Esophagus muscularis mucosa (tissue), 4 donors: Measurements from ENCODE around the gene CMPK1. TPM values are rescaled to one million over a fixed set of nuclear protein-coding genes. Genes with fewer than 3 reads are reported as not detected.

ENCODE experiments used
- DNase-seq: peaks from one replicate; pipeline ENCODE4 v3.0.0-alpha.2; 2017; ENCODE audit errors: extremely low spot score
- H3K27ac ChIP-seq, 4 donors: fragments of 200-600 bp; sonication (generic); replicated peaks in 1 of 4; 1 replicate in 3 of 4; 2 replicates in 1 of 4; pipeline ENCODE4 v1.5.1; 2016 to 2019; ENCODE audit warnings: mild to moderate bottlenecking in 1 of 4
- H3K27me3 ChIP-seq, 4 donors: fragments of 200-600 bp; sonication (generic); one replicate each; pipeline versions ENCODE4 v1.5.1 to v1.6.0; 2016 to 2019
- H3K36me3 ChIP-seq, 4 donors: fragments of 200-600 bp; sonication (generic); one replicate each; pipeline ENCODE4 v1.5.1; 2016 to 2019
- H3K4me1 ChIP-seq, 4 donors: fragments of 200-600 bp; sonication (generic); one replicate each; pipeline ENCODE4 v1.5.1; 2016 to 2019
- H3K4me3 ChIP-seq, 4 donors: fragments of 200-600 bp; sonication (generic); 1 replicate in 2 of 4; 2 replicates in 2 of 4; pipeline ENCODE4 v1.5.1; 2016 to 2019; ENCODE audit warnings: mild to moderate bottlenecking in 4 of 4, moderate library complexity in 1 of 4
- H3K9me3 ChIP-seq, 4 donors: fragments of 200-600 bp; sonication (generic); 1 replicate in 3 of 4; 2 replicates in 1 of 4; pipeline ENCODE4 v1.5.1; 2016 to 2019
- EP300 ChIP-seq: sonication (generic); formaldehyde crosslinking; IDR thresholded peaks from one replicate; pipeline ENCODE4 v1.6.1; 2017; ENCODE audit warnings: antibody characterized with exemption
- POLR2A ChIP-seq: fragments of 450-650 bp; IDR thresholded peaks from one replicate; pipeline ENCODE4 v1.6.1; 2017; ENCODE audit warnings: antibody characterized with exemption, moderate library complexity, mild to moderate bottlenecking, low read depth
- POLR2AphosphoS5 ChIP-seq, 2 donors: sonication (generic); formaldehyde crosslinking; IDR thresholded peaks; one replicate each; pipeline ENCODE4 v1.6.1; 2017; ENCODE audit warnings: antibody characterized with exemption in 2 of 2
- WGBS: methylation state at CpG from one replicate; pipeline ENCODE4 v1.1.5; 2018; 5-methylcytosine and 5-hydroxymethylcytosine counted together
- intact Hi-C: fragments of 100-400 bp; cut with DNase I; formaldehyde crosslinking; loops from one replicate; pipeline ENCODE4 v1.15.1; 2023
- total RNA-seq, 4 donors: library from RNA; depleted of rRNA; stranded (reverse); fragments of >200 nt; gene quantifications; one replicate each; pipeline versions ENCODE4 v1.1.0 to v1.2.1, GENCODE V29; 2016
- TF ChIP-seq, protein P1 (sequence below), 3 experiments: fragments of 200-600 bp in 2 of 3; fragments of 450-650 bp in 1 of 3; sonication (generic) in 2 of 3; IDR thresholded peaks; one replicate each; pipeline ENCODE4 v1.5.1; 2017 to 2019; ENCODE audit warnings: antibody characterized with exemption in 3 of 3, mild to moderate bottlenecking in 2 of 3, moderate library complexity in 1 of 3

The CMPK1 gene
- total RNA-seq, 4 donors from 2014 or later = 94.6 to 167 (median 121) TPM

DNA sequence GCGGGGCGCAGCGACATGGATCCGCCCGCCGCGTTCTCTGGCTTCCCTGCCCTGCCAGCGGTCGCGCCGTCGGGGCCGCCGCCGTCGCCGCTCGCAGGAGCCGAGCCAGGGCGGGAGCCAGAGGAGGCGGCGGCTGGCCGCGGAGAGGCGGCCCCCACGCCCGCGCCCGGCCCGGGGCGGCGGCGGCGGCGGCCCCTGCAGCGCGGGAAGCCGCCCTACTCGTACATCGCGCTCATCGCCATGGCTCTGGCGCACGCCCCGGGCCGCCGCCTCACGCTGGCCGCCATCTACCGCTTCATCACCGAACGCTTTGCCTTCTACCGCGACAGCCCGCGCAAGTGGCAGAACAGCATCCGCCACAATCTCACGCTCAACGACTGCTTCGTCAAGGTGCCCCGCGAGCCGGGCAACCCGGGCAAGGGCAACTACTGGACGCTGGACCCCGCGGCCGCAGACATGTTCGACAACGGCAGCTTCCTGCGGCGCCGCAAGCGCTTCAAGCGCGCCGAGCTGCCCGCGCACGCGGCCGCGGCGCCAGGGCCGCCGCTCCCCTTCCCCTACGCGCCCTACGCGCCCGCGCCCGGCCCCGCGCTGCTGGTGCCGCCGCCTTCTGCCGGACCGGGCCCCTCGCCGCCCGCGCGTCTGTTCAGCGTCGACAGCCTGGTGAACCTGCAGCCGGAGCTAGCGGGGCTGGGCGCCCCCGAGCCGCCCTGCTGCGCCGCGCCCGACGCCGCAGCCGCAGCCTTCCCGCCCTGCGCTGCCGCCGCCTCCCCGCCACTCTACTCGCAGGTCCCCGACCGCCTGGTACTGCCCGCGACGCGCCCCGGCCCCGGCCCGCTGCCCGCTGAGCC, 83.0 kb downstream of the CMPK1 start:
- peak overlapping the region in 3 of 4 donors; percentile 33 to 49 (median 33) for H3K4me3 ChIP-seq
- peaks cover 0 to 12% (median 3%) of the 10 kb centered on the region in 4 donors for H3K4me1 ChIP-seq
- TF ChIP-seq, protein P1, sequence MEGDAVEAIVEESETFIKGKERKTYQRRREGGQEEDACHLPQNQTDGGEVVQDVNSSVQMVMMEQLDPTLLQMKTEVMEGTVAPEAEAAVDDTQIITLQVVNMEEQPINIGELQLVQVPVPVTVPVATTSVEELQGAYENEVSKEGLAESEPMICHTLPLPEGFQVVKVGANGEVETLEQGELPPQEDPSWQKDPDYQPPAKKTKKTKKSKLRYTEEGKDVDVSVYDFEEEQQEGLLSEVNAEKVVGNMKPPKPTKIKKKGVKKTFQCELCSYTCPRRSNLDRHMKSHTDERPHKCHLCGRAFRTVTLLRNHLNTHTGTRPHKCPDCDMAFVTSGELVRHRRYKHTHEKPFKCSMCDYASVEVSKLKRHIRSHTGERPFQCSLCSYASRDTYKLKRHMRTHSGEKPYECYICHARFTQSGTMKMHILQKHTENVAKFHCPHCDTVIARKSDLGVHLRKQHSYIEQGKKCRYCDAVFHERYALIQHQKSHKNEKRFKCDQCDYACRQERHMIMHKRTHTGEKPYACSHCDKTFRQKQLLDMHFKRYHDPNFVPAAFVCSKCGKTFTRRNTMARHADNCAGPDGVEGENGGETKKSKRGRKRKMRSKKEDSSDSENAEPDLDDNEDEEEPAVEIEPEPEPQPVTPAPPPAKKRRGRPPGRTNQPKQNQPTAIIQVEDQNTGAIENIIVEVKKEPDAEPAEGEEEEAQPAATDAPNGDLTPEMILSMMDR (IDR thresholded peaks at IDR 0.05) = no peak
- TF ChIP-seq POLR2A (no peak), EP300 (no peak), POLR2AphosphoS5 (IDR thresholded peaks at IDR 0.05) (no peak)
- intact Hi-C loops = no loop called here
- 0% methylated on average over 2 of the region's 134 CpGs for WGBS
- no peaks in the 10 kb centered on the region for H3K9me3 ChIP-seq
- DNase-seq = no peak
- no peak overlapping the region for H3K27ac ChIP-seq
- peaks cover 0 to 77% (median 18%) of the 10 kb centered on the region in 4 donors for H3K27me3 ChIP-seq
- no peaks in the 10 kb centered on the region for H3K36me3 ChIP-seq

DNA sequence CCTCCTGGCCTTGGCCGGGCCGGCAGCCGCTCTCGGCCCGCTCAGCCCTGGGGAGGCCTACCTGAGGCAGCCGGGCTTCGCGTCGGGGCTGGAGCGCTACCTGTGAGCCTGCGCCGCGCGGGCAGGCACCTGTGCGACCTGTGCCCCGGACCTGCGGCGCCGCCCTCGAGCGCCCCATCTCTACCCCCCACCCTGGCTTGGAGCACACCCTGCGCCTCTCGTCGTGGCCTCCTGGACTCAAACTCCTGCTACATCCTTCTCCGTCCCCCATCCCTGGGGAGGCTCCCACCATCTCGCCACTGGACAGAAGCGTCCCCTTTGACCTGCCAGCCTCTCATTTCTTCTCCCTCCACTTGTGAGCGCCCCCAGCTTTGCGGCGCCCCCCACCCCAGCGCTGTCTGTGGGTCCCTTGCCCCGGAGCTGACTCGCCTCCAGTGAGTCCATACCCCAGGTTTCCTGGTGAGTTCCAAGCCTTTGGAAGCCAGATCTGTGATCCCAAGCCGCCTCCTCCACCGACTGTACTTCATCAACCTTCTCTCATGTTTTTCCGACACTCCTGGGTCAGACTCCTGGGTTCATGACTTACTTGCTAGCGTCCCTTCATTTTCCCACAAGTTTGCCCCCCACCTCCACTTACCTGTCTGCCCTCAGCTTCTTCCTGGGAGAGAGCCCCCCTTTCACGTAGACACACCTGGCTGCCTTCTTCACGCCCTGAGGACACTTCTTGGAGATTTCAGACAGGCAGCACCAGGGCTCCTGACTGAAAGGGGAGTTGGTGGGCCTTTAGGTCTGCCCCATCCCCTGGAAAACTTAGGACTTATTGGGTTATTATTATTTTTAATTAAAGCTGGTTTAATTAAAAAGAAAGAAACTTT, 83.8 kb downstream of the CMPK1 start:
- Histone ChIP-seq H3K27ac (no peak overlapping the region), H3K27me3 (peaks cover 0 to 75% (median 18%) of the 10 kb centered on the region in 4 donors)
- intact Hi-C loops = no loop called here

DNA sequence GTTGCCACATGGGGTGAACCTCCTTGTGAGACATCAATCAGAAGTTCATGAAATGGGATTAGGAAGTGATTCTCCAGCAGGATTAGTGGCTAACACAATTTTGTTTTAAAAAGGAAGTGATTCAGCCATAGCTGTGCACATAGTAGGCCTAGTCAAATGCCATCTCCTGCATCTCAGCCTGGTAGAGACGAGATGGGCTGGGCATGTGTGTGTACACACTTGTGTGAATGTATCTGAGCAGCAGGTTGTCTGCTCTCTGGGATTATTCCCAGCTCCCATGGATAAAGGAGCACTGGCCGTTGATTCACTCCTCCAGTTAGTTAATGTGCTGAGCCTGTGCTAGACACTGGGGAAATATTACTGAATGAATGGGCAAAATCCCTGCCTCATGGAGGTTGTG, 84.5 kb downstream of the CMPK1 start:
- Histone ChIP-seq H3K27ac (no peak overlapping the region), H3K27me3 (peaks cover 0 to 73% (median 18%) of the 10 kb centered on the region in 4 donors), H3K9me3 (no peaks in the 10 kb centered on the region), H3K4me3 (no peak overlapping the region), H3K4me1 (peaks cover 0 to 12% (median 3%) of the 10 kb centered on the region in 4 donors), H3K36me3 (no peaks in the 10 kb centered on the region)
- TF ChIP-seq POLR2AphosphoS5 (IDR thresholded peaks at IDR 0.05) (no peak), POLR2A (no peak), EP300 (no peak)
- intact Hi-C loops = no loop called here
- WGBS = 89% methylated on average over 2 of the region's 2 CpGs
- no peak for DNase-seq

More for the DNA sequence above, 83.8 kb downstream of the CMPK1 start:
- peak overlapping the region in 3 of 4 donors; percentile 33 to 49 (median 33) for H3K4me3 ChIP-seq
- H3K36me3 ChIP-seq = no peaks in the 10 kb centered on the region
- DNase-seq = no peak
- 50% methylated on average over 26 of the region's 39 CpGs for WGBS
- TF ChIP-seq POLR2A (no peak), EP300 (no peak), POLR2AphosphoS5 (IDR thresholded peaks at IDR 0.05) (no peak)
- TF ChIP-seq, protein P1 (IDR thresholded peaks at IDR 0.05) = no peak
- no peaks in the 10 kb centered on the region for H3K9me3 ChIP-seq
- H3K4me1 ChIP-seq = peaks cover 0 to 12% (median 3%) of the 10 kb centered on the region in 4 donors

DNA sequence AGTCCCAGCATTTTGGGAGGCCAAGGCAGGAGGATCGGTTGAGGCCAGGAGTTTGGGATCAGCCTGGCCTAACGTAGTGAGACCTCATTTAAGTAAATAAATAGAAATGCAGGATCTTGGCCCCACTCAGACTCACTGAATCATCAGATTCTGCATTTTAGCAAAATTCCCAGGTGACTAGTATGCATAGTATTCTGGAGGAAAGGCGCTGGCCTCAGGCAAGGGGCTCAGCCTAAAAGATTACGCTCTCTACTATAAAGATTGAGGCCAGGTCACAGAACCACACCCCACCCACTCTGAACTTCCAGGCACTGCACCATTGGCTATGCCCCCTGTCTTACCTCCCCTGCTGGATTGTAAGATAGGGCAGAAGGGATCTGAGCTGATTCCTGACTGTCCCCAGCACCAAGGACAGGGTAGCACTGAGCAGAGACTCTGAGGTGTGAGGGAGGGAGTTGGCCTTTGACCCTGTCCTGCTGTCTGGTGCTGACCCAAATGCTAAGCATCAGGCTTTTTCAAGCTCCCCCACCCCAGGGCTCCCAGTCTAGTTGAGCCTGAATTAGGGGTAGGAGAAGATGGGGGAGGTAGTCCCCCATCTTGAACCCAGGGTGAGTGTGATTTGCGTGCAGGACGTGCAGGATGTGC, 85.2 kb downstream of the CMPK1 start:
- H3K27ac ChIP-seq = no peak overlapping the region
- H3K9me3 ChIP-seq = no peaks in the 10 kb centered on the region
- WGBS = 95% methylated on average over 5 of the region's 6 CpGs
- peaks cover 0 to 12% (median 3%) of the 10 kb centered on the region in 4 donors for H3K4me1 ChIP-seq
- H3K27me3 ChIP-seq = peaks cover 0 to 79% (median 18%) of the 10 kb centered on the region in 4 donors
- intact Hi-C loops = no loop called here
- no peaks in the 10 kb centered on the region for H3K36me3 ChIP-seq
- TF ChIP-seq POLR2A (no peak), POLR2AphosphoS5 (IDR thresholded peaks at IDR 0.05) (no peak), EP300 (no peak)
- TF ChIP-seq, protein P1 (IDR thresholded peaks at IDR 0.05) = no peak
- DNase-seq = no peak
- H3K4me3 ChIP-seq = no peak overlapping the region
